ENCODE results near the gene GALNT10.

GALNT10 gene

DNA sequence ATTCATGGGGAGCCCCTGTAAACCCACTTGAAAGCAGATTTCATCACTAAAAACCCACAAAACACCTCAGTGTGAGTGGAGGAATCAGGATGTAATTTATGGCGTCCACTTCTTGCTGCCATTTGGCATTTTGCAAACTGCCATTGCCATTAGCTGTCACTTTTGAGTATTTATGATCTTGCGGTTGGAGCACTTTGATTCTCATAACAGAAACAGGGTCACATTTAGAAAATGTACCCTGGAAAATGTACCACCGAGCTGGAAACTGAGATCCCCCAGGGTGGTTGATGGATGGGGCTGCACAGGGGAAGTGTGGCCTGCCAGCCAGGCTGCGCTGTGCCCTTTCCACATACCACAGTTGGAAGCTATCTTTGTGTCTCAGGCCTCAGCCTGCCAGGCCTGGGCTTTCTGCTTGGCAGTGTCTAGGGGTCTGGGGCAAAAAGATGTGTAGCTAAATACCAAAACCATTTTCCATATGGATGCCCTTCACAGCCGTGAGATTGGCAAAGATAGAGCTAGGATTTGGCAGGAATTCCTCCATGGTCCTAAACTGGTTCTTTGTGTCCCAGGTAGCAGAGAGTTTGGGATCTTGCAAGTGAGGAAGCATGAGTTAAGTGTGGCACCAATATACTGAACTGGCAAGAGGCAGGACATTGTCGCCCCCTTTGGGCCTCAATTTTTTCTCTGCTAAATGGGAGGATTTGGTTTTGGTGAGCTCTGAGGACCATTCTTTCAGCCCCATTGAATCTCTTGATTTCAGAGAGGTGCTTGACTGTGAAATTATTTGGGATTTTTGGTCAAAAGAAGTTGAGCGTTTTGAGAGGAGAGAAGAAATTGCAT lies 46.2 kb downstream of the GALNT10 start:
- DNase-seq (ENCODE audit: low read depth in 2 of 2), result no peak

DNA sequence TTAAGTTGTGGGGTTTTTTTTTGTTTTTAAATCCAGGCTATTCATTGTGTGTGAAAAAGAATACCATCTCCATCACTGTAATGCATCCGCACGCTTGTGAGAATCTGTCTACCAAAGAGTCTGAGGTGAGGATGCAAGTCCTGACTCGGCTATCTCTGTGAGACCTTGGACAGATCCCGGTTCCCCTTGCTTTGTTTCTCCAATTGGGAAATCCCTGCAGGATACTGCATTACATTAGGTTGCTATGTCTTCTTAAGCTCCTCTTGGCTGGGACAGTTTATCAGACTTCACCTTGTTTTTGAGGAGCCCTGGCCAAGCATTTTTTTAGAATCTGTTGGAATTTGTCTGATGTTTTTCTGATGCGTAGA lies 46.8 kb downstream of the GALNT10 start:
- no peak for DNase-seq (ENCODE audit: low read depth in 2 of 2)

DNA sequence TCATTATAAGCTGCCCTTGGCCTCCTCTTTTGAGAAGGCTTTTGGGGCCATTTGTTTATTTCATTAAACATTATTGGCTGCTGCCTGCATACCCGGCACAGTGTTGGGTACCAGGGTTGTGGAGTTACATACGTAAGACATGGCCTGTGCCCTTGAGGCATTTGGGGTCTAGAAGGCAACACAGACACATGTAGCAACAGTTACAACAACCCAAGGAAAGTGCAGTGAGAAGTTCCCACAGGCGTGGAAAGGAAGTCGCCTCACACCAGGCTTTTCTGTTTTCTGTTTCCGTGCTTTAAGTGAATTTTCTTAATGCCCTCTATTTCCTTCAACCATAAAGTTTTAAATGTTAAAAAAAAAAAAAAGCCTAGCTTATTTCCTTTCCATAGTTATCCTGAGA lies 47.4 kb downstream of the GALNT10 start:
- DNase-seq (ENCODE audit: low read depth in 2 of 2), result no peak

- no peak for DNase-seq (ENCODE audit: low read depth in 2 of 2)
Observed at GRCh38 chr5:154238776-154239481, 48.4 kb downstream of the GALNT10 start.

DNA sequence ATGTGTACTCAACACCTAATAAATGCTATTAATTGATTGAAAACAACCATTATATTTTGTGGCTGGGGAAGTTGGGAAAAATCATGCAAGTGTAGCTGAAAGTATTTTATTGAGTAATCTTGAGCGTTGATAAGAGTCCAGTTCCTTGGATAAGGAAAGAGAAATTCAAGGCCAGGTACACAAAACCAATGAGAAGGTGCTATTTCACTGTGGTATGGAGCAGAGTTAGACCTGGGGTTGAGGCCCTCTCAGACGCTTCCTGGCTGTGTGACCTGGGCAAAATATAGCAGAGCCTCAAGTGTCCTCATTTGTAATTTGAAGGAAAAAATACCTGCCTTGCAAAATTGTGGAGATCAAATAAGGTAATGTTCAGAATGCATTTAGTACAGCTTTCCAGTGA lies 50.1 kb downstream of the GALNT10 start:
- DNase-seq (ENCODE audit: low read depth in 2 of 2), result no peak

DNA sequence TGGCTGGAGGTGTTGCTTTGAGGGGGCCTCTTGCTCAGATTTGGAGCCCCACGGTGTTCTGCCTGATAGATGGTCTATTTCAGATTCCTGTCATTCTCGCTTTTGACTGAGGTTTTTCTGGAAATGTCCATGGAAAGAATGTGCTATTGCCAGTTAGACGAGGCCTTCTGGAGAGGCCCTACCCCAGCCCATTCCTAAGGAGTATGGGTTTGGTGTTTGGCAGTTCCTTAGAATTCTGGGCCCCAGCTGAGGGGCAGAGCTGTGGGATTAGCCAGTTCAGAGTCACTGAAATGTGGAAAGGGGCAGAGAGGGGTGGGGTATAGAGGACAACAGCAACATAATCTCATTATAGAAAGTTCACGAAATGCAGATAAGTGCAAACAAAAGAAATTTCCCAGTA lies 50.5 kb downstream of the GALNT10 start:
- no peak for DNase-seq (ENCODE audit: low read depth in 2 of 2)

- DNase-seq (ENCODE audit: low read depth in 2 of 2), result no peak
Observed at GRCh38 chr5:154242442-154242841, 51.9 kb downstream of the GALNT10 start.

DNA sequence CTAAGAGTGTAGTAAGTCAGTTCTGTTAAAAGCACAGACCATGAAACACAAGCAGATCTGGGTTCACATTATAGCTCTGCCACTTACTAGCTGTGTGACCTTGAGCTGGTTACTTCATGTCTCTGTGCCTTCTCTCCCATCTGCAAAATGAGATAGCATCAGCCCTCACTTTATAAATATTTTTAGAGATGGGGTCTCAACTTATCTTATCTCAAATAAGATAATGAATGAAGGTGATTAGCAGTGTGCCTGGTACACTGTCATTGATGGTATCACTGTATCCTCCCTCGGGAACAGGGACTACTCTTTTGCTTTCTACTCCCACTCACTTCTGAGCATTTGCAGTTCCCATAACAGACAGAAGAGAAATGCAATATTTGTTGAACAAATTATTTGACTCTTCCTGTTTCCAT lies 52.4 kb downstream of the GALNT10 start:
- DNase-seq (ENCODE audit: low read depth in 2 of 2), result no peak

DNA sequence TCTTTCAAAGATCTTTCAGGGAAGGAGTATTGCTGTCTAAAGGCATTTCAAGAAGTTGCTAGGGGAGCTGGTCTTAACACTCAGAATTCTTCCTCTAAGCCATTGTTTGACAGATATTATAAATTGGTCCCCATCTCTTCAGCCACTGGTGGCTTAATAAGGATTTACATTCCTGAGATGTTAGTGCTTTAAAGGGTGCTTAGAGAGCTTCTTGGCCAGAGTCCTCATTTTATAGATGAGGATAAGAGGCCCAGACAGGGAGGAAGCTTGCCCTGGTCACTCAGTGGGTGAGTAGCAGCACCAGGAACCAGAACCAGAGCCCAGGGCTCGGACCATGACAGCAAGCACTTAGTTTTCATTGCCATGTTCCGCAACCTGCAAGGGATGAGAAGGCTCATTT lies 53.2 kb downstream of the GALNT10 start:
- no peak for DNase-seq (ENCODE audit: low read depth in 2 of 2)

GRCh38 chr5:154244476-154244875 lies 53.9 kb downstream of the GALNT10 start:
- DNase-seq (ENCODE audit: low read depth in 2 of 2), result no peak

GRCh38 chr5:154248691-154249090 lies 58.2 kb downstream of the GALNT10 start:
- DNase-seq (ENCODE audit: low read depth in 2 of 2), result no peak

GRCh38 chr5:154249826-154250225 lies 59.3 kb downstream of the GALNT10 start:
- DNase-seq (ENCODE audit: low read depth in 2 of 2), result no peak

GRCh38 chr5:154251529-154251928 lies 61.0 kb downstream of the GALNT10 start:
- DNase-seq (ENCODE audit: low read depth in 2 of 2), result no peak

- DNase-seq (ENCODE audit: low read depth in 2 of 2), result no peak
Observed at GRCh38 chr5:154253807-154254206, 63.3 kb downstream of the GALNT10 start.

- DNase-seq (ENCODE audit: low read depth in 2 of 2), result no peak
Observed at GRCh38 chr5:154254896-154255295, 64.4 kb downstream of the GALNT10 start.

DNA sequence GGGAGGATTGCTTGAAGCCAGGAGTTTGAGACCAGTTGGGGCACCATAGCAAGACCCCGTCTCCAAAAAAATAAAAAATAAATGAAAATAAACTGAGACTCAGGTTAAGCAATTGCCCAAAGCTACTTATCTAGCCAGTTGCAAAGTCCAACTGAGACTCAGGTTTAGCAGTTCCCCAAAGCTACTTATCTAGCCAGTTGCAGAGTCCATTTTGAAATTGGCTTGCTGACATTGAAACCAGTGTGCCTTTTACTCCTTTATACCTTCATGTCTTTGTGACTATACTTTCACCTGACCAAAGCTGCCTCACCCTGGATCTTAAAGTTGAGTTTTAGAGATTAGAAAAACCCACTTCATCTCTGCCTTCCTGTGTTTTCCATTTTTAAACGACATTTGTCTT lies 66.5 kb downstream of the GALNT10 start:
- DNase-seq (ENCODE audit: low read depth in 2 of 2), result no peak

- DNase-seq (ENCODE audit: low read depth in 2 of 2), result no peak
Observed at GRCh38 chr5:154258531-154259217, 68.1 kb downstream of the GALNT10 start.

DNA sequence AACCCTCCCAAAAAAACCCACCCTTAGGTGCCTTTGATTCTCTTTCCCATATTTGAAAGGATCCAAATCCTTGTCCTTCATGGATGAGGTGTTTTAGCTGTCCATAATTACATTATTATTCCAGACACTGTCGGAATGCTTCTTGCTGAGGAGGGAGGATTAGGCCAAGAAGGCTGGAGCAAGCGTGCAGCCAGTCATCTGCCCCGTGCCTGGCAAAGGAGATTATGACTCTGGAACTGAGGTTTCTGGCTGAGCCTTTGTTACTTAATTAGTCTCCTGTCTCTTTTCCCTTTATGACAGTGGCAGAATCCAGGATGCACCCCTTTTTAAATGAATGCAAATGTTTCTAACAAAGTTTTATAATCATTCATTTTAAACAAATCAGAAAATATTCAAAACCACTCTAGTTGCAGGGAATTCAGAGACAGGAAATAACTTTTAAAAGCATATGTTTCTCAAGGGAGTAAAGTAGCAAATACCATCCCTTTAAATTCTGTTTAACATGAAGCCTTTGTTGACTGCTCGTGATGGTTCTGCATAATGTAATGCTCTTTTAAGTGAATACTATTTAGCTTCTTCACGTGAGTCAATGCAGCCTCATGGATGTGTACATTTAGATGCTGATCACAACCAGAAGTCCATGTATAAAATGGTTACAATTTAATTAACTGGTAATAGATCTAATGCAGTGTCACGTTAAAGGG lies 69.8 kb downstream of the GALNT10 start:
- no peak for DNase-seq (ENCODE audit: low read depth in 2 of 2)

DNA sequence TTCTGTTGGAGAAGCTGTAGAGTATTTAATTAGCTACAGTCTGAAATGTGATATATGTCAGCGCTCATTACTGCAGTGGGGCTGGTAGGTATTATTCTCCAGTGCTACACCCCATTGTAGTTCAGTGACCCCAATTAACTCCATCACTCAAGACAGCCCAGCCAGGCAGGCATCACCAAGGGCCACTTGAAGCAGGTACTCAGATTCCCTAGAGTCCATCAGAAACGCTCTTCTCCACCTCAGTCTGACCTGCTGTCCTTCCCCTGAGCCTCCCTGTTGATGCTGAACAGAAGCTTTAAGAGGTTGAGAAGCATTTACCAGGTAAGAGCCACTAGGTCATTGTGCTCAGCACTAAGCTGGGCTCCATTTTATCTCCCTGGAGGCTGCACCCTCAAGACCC lies 71.8 kb downstream of the GALNT10 start:
- no peak for DNase-seq (ENCODE audit: low read depth in 2 of 2)

DNA sequence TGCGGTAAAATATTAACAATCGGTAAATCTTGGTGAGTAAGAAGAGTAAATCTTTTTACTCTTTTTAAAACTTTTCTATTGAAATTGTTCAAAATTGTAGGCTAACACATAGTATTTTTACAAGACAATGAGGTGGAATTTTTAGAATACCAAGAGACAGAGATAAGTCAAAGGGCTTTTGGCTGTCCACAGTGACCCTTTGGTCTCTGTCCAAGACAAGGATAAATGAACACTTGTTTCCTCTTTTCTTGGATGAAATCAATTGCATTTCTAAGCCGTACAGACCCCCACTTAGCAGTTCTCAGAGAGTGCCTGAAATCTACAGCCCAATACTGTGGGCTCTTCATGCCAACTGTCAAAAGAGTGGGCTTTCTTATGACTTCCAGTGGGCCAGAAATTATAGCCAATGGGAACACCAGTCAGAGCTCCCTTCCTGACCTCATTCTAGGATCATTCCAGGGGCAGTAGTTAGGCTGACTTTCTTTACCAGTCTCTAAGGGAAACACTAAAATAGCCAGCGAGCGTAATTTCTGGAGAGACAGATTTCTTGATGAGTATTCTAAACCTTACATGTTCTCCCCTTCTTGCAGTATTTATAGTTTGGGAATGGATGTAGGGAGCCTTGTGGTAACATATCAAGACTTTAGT lies 74.1 kb downstream of the GALNT10 start:
- no peak for DNase-seq (ENCODE audit: low read depth in 2 of 2)

DNA sequence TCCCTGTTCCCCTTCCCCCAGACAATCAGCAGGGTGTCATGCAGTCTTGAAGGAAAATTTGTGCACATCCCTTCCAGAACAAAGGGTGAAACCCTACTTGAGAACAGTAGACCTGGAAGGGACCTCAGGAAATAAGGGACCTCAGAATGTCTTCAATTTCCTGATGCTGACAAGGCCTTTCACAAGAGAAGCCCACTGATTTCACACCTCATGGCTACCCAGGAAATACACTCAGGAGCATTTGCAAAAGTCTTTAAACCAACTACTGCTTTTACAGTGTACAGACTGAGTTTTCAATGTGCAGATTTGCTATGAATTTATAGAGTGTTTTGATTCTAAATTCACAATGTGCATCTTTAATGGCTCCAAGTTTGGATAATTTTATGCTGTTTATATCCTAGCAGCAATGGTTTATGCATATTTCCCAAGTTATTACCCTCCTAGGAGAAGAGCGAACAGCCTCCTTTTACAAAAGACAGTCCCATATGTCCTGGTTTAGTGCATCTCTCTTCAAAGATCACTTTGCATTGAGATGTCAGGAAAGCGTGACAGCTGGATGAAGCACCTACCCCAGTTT lies 74.8 kb downstream of the GALNT10 start:
- no peak for DNase-seq (ENCODE audit: low read depth in 2 of 2)
